ENCODE data around the gene MAPKAPK2.

GRCh38 chr1:206754011-206754410 lies 69.3 kb downstream of the MAPKAPK2 start:
- TF ChIP-seq JUND (IDR thresholded peaks at IDR 0.05) (no peak), CEBPB (IDR thresholded peaks at IDR 0.05; ENCODE audit: low read depth) (no peak), ZNF274 (IDR thresholded peaks at IDR 0.05; ENCODE audit: low read depth, low read length) (no peak), EZH2phosphoT487 (IDR thresholded peaks at IDR 0.05; ENCODE audit: borderline replicate concordance) (no peak), EZH2 (IDR thresholded peaks at IDR 0.05) (no peak), RAD21 (IDR thresholded peaks at IDR 0.05; ENCODE audit: low read depth) (no peak), POLR2A (IDR thresholded peaks at IDR 0.05; ENCODE audit: borderline replicate concordance, extremely low read depth, insufficient read depth, insufficient read length) (no peak)
- TF ChIP-seq, protein P1, sequence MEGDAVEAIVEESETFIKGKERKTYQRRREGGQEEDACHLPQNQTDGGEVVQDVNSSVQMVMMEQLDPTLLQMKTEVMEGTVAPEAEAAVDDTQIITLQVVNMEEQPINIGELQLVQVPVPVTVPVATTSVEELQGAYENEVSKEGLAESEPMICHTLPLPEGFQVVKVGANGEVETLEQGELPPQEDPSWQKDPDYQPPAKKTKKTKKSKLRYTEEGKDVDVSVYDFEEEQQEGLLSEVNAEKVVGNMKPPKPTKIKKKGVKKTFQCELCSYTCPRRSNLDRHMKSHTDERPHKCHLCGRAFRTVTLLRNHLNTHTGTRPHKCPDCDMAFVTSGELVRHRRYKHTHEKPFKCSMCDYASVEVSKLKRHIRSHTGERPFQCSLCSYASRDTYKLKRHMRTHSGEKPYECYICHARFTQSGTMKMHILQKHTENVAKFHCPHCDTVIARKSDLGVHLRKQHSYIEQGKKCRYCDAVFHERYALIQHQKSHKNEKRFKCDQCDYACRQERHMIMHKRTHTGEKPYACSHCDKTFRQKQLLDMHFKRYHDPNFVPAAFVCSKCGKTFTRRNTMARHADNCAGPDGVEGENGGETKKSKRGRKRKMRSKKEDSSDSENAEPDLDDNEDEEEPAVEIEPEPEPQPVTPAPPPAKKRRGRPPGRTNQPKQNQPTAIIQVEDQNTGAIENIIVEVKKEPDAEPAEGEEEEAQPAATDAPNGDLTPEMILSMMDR (IDR thresholded peaks at IDR 0.05 in 2 of 3, conservative IDR thresholded peaks at IDR 0.05 in 1 of 3; ENCODE audit: borderline replicate concordance in 1 of 3, insufficient read depth in 1 of 3, low read depth in 2 of 3, low read length in 2 of 3) = no peak
- TF ChIP-seq, protein P2, sequence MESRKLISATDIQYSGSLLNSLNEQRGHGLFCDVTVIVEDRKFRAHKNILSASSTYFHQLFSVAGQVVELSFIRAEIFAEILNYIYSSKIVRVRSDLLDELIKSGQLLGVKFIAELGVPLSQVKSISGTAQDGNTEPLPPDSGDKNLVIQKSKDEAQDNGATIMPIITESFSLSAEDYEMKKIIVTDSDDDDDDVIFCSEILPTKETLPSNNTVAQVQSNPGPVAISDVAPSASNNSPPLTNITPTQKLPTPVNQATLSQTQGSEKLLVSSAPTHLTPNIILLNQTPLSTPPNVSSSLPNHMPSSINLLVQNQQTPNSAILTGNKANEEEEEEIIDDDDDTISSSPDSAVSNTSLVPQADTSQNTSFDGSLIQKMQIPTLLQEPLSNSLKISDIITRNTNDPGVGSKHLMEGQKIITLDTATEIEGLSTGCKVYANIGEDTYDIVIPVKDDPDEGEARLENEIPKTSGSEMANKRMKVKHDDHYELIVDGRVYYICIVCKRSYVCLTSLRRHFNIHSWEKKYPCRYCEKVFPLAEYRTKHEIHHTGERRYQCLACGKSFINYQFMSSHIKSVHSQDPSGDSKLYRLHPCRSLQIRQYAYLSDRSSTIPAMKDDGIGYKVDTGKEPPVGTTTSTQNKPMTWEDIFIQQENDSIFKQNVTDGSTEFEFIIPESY (IDR thresholded peaks at IDR 0.05; ENCODE audit: extremely low read depth, insufficient replicate concordance, low read length) = no peak
- TF ChIP-seq, protein P3, sequence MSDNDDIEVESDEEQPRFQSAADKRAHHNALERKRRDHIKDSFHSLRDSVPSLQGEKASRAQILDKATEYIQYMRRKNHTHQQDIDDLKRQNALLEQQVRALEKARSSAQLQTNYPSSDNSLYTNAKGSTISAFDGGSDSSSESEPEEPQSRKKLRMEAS (IDR thresholded peaks at IDR 0.05) = no peak
